Ascending aorta (tissue), 2 donors: Measurements from ENCODE around the gene IQCM. TPM values are rescaled to one million over a fixed set of nuclear protein-coding genes. Genes with fewer than 3 reads are reported as not detected.

Experiments used
- DNase-seq, 2 donors: peaks; one replicate each; pipeline ENCODE4 v3.0.0-alpha.2; 2019; ENCODE audit warnings: low spot score in 2 of 2
- H3K27ac ChIP-seq, 2 donors: fragments of 200-600 bp; sonication (generic); one replicate each; pipeline ENCODE4 v1.5.1; 2016 to 2017; ENCODE audit warnings: mild to moderate bottlenecking in 1 of 2
- H3K27me3 ChIP-seq: fragments of 200-600 bp; sonication (generic); one replicate; pipeline ENCODE4 v1.5.1; 2017
- H3K36me3 ChIP-seq, 2 donors: fragments of 200-600 bp; sonication (generic); one replicate each; pipeline ENCODE4 v1.5.1; 2016
- H3K4me1 ChIP-seq, 2 donors: fragments of 200-600 bp; sonication (generic); one replicate each; pipeline ENCODE4 v1.5.1; 2016 to 2017; ENCODE audit warnings: mild to moderate bottlenecking in 1 of 2
- H3K4me3 ChIP-seq, 2 donors: fragments of 200-600 bp; sonication (generic); one replicate each; pipeline ENCODE4 v1.5.1; 2016 to 2017; ENCODE audit warnings: mild to moderate bottlenecking in 1 of 2
- H3K9me3 ChIP-seq, 2 donors: fragments of 200-600 bp; sonication (generic); one replicate each; pipeline ENCODE4 v1.5.1; 2016
- CTCF ChIP-seq, 3 experiments: fragments of 200-600 bp in 2 of 3; fragments of 450-650 bp in 1 of 3; sonication (generic) in 2 of 3; IDR thresholded peaks; one replicate each; pipeline ENCODE4 v1.5.1; 2016 to 2019; ENCODE audit warnings: antibody characterized with exemption in 3 of 3, mild to moderate bottlenecking in 1 of 3, moderate library complexity in 1 of 3
- intact Hi-C: fragments of 100-400 bp; cut with DNase I; formaldehyde crosslinking; loops from one replicate; pipeline ENCODE4 v1.15.1; 2023
- total RNA-seq: library from RNA; depleted of rRNA; stranded (reverse); fragments of >200 nt; gene quantifications from one replicate; pipeline ENCODE4 v1.1.0, GENCODE V29; 2016

IQCM gene
- total RNA-seq, 1 donor from 2014 or later = not detected

DNA sequence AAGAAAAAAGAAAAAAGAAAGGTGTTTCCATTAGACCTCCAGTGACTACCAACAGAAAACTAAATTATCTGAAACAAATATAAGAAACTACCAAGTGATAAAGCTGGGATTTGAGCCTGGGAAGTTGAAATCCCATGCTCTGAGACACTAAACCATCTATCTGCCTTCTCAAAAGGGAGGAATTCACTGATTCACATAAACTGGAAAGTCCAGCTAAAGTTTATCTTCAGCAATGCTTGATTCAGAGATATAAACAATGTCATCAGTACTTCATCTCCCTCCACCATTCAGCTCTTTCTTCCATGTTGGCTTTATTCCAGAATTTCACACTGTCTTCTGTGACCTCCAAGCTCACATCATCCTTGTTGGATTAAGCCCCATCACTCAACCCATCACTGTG is 96.3 kb downstream of the IQCM start:
- no peaks in the 10 kb centered on the region for H3K27me3 ChIP-seq
- no peak for TF ChIP-seq CTCF (IDR thresholded peaks at IDR 0.05)
- intact Hi-C loops = no loop called here
- DNase-seq = no peak
- H3K4me3 ChIP-seq = no peak overlapping the region
- no peaks in the 10 kb centered on the region for H3K9me3 ChIP-seq
- H3K36me3 ChIP-seq = no peaks in the 10 kb centered on the region
- H3K27ac ChIP-seq = no peak overlapping the region
- no peaks in the 10 kb centered on the region for H3K4me1 ChIP-seq

DNA sequence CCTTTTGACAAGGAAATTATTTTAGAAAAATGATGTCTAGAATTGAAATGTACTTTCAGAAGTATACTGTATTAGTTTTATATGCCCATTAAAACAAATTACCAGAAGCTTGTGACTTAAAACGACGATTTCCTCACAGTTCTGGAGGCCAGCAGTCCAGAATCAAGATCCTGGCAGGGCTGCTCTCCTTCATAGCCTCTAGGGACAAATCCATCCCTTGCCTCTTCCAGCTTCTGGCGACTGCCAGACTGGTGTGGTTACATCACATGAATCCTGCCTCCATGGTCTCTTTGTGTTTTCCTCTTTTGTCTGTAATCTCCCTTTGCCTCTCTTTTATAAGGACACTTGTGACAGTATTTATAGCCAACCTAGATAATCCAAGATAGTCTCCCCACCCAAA is 97.1 kb downstream of the IQCM start:
- TF ChIP-seq CTCF (IDR thresholded peaks at IDR 0.05) = no peak
- Histone ChIP-seq H3K4me3 (no peak overlapping the region), H3K36me3 (no peaks in the 10 kb centered on the region), H3K9me3 (no peaks in the 10 kb centered on the region), H3K27ac (no peak overlapping the region), H3K27me3 (no peaks in the 10 kb centered on the region), H3K4me1 (no peaks in the 10 kb centered on the region)
- no peak for DNase-seq
- intact Hi-C loops = no loop called here

DNA sequence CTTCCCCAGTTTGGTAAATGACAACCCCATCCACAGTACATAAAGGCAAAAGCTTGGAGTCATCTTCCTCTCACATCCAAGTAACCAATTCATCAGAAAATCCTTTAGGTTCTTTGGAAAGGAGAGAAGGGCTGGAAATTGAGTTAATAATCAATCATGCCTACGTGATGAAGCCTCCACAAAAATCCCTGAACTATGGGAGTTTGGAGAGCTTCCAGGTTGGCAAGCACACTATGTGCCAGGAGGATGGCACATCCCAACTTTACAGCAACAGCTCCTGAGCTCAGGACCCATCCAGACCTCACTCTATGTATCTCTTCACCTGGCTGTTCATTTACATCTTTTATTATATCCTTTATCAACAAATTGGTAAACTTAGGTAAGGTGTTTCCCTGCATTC is 98.9 kb downstream of the IQCM start:
- H3K4me1 ChIP-seq = peaks cover 0 to 3% of the 10 kb centered on the region in 2 donors
- no peak for DNase-seq
- H3K27ac ChIP-seq = no peak overlapping the region
- intact Hi-C loops = no loop called here
- H3K27me3 ChIP-seq = no peaks in the 10 kb centered on the region
- H3K36me3 ChIP-seq = no peaks in the 10 kb centered on the region
- no peak for TF ChIP-seq CTCF (IDR thresholded peaks at IDR 0.05)
- no peak overlapping the region for H3K4me3 ChIP-seq
- no peaks in the 10 kb centered on the region for H3K9me3 ChIP-seq

DNA sequence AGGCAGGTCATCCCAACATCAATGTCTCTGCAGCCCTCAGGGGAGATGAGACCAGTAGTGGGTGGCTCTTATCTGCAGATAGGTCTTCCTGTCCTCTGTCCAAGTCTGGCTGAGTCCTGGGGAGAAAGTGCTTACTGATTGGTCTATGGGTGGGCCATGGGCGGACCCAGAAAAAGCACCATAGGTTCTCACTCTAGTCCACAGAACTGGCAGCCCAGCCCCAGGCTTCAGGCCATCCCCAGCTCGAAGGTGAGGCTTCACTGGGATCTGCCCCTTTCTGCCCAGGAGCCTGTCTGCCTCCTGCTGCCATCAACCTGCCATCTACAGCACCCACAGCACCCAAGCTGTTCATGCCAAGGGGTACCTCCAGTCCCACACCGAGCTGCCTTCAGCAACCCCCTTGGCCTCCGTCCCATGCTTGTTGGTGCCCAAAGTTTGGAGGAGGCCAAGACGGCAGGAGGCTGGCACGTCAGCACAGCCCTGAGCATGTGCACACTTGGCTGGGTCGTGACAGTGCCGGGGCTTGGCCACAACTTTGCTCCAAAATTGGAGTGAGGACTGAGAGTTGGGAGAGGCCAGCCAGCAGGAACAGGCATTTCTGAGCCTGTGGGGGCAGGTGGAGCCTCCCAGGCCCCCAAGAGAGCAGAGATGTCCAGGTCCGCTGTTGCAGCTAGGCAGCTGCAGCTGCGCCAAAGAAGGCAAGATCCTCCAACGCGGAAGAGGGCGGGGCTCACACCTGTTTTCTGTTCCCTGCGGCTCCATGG is 99.6 kb downstream of the IQCM start:
- Histone ChIP-seq H3K9me3 (no peaks in the 10 kb centered on the region), H3K4me3 (no peak overlapping the region), H3K4me1 (peaks cover 0 to 3% of the 10 kb centered on the region in 2 donors), H3K27me3 (no peaks in the 10 kb centered on the region), H3K27ac (no peak overlapping the region), H3K36me3 (no peaks in the 10 kb centered on the region)
- intact Hi-C loops = no loop called here
- no peak for TF ChIP-seq CTCF (IDR thresholded peaks at IDR 0.05)
- DNase-seq = no peak

DNA sequence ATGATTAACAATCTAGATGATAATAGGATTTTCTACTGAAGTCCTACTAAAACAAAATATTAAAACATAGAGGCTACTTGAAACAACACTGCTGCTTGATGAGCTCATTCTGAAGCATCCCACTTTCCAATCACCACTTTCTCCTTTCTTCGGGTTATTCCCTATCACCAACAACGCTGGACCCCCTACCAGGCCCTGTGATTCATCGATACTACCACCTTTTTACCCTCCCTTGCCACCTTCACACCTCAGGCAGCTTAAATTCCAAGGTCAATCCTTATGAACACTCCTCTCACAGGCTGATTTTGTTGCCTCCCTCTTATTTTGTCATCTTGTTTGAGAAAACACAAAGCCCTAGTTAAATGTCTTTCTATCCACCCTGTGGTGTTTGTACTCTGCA is 102.6 kb downstream of the IQCM start:
- TF ChIP-seq CTCF (IDR thresholded peaks at IDR 0.05) = no peak
- Histone ChIP-seq H3K27me3 (no peaks in the 10 kb centered on the region), H3K36me3 (no peaks in the 10 kb centered on the region), H3K4me1 (peaks cover 0 to 3% of the 10 kb centered on the region in 2 donors), H3K27ac (no peak overlapping the region), H3K9me3 (no peaks in the 10 kb centered on the region), H3K4me3 (no peak overlapping the region)
- DNase-seq = no peak
- intact Hi-C loops = no loop called here
